ENCODE measurements around the gene TSPY1.
"Not testable (repeated sequence)": the region's sequence is repeated elsewhere in the genome, so short reads cannot be mapped to it uniquely, and the experiment has no call there.

TSPY1 gene, protein sequence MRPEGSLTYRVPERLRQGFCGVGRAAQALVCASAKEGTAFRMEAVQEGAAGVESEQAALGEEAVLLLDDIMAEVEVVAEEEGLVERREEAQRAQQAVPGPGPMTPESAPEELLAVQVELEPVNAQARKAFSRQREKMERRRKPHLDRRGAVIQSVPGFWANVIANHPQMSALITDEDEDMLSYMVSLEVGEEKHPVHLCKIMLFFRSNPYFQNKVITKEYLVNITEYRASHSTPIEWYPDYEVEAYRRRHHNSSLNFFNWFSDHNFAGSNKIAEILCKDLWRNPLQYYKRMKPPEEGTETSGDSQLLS

GRCh38 chrY:9466655-9467054, at the start of gene TSPY1:
TSS of gene TSPY1 (plus strand) at chrY:9466955. CDS start at chrY:9467001, 46 bp downstream.
- DNase-seq (ENCODE audit: low spot score), result not testable (repeated sequence)

DNA sequence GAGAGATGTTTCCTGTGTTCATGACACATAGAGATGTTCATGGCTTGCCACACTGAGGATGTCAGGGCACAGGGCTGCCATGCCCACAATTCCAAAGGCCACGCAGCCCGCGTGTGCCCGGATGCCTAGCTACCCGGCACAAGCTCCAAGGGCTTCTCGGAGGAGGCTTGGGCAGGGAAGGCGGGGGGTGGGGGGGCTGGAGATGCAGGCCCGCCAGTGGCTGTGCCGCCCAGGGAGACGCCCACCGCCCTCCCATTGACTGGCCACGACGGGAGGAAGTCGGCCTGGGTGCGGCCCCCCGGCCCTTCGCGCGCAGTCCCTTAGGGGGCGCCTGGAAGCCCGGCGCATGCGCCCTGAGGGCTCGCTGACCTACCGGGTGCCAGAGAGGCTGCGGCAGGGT, 20.2 kb downstream of the TSPY1 start, which contains the start of gene TSPY9:
TSPY9 (plus strand) TSS at position 301 of the 400 bp plus-strand sequence; CDS start at position 347, 46 bp downstream.
- DNase-seq (ENCODE audit: low spot score), result not testable (repeated sequence)

DNA sequence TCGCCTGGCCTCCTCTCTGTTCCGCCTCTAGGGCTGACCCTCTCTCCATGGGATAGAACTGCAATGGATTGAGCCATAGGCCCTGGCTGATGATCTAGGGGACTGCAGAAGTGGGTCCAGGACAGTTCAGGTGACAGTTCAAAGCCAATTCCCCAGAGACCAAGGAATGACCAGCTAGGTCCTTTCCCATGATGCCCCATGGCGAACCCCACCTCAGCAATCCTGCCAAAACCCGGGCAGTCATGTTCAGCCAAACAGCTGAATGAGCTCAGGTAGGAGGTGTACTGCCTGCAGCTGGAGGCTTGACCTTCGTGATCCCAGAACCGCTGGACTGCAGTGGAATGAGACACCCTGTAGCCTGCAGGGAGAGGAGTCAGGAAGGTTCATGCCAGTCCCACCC, 37.6 kb downstream of the TSPY1 start:
- not testable (repeated sequence) for DNase-seq (ENCODE audit: low spot score)

DNA sequence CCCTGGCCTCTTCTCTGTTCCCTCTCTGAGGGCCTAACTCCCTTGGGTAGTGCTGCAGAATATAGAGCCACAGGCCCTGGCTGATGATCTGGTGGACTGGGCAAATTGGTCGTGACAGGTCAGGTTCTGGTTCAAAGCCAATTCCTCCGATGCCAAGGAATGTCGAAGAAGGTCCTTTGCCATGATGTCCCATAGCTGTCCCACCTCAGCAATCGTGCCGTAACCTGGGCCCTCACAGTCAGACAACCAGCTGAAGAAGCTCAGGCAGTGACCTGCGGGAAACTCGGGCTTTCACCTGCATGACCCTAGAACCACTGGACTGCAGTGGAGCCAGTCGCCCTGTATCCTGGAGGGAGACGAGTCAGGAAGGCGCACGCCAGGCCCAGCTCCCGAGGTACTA, 49.5 kb downstream of the TSPY1 start:
- not testable (repeated sequence) for DNase-seq (ENCODE audit: low spot score)
